GM21619 (cell line): ENCODE results near the gene SLC25A28.

Source experiments
- ATAC-seq: cut with Tn5 transposase; IDR thresholded peaks from one replicate; pipeline ENCODE4 v1.9.1; 2021; ENCODE audit not compliant: unreplicated experiment

SLC25A28 gene

GRCh38 chr10:99593312-99593711 is 26.9 kb downstream of the SLC25A28 start:
- no peak for ATAC-seq

DNA sequence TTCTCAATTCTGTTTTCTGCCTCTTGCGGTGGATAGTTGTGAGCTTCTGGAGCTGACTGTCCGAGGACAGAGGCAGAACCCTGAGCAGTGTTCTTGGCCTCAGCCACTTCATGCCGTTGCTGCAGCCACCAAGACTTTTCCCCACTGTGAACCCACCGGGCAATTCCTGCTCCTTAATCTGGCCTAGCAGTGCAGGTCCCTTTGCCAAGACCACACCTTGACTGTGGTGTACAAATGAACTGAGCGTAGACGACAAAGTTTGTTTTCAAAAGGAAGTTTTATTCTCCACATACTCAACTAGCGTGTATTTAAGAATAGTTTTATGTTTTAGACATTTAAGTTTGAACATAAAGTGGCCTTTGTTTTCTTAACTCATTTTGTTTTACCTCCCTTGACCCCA is 29.4 kb downstream of the SLC25A28 start:
- no peak for ATAC-seq

DNA sequence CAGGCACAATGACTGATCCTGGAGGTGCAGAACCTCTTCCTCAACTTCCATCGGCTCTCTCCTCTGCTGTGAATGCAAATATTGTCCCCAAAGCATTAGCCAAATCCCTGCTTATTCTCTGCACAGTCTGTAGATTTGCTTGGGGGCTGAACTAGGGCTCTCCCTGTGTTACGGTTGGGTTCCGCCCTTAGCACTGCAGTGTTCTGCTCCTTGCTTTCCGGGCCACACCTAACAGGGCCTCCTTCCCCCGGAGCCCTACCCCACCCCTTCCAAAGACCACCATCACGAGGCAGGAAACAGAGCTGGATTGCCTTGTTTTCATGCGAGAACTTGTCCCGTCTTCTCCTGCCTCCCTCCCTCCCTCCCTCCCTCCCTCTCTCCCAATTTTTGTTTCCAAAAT is 36.6 kb downstream of the SLC25A28 start:
- ATAC-seq: no peak

DNA sequence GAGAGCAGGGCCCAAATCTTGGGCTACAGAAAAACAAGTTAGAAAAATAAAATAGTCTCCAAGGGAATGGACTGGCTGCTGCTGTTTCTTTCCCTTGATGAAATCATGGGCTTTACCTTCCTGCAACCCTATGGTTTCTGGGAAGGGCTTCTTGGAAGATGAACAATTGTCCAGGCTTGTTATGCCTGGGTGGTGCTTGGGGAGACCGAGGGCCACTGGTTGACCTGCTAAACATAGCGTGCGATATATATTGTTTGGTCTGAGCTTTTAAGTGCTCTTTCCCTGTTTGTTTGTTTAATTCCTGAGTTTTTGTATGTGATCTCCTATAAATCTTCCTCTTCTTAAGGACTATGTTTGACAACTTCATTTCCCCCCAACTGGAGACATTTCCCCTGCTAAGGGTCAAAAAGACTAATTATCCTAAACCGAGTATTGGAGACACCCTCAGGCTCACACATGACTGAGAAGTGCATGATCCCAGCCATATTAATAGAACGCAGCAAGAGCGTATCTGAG is 37.9 kb downstream of the SLC25A28 start:
- no peak for ATAC-seq

DNA sequence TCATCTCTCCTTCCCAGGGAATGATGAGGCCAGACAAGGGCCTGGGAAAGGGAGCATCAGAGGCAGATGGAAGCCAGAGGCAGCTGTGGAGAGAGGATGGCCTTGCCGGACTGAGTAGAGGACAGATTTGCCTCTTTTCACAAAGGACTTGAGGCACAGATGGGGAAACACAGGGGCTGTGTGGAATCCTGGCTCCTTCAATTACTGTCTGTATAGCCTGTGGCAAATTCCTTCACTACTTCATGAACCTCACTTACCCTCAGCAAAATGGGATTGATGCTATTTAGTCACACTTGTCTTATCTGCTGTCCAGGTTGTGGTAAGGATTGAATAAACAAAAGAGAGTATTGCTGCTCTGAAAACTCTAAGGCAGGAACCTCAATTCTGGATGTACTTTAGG is 40.3 kb downstream of the SLC25A28 start:
- ATAC-seq: no peak

DNA sequence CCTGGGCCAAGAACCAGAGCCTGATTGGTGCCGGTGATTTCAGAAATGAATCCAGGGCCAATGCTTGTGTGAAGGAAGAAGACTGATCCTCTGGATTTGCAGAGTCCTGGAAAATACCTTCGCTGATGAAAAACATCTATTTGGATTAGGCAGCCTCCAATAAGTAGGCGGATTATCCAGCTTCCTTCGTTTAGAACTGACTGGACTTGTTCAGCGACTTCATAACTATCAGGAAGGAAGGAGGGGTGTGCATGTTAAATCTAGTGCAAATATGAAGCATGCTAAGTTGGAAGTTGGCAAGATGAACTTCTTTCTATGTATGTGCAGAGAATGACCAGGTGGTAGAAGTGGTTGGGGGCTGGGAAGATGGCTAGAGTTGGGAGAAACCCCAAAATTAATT is 46.4 kb downstream of the SLC25A28 start:
- no peak for ATAC-seq

- ATAC-seq: no peak
Observed at GRCh38 chr10:99571816-99572215, 48.4 kb downstream of the SLC25A28 start.

DNA sequence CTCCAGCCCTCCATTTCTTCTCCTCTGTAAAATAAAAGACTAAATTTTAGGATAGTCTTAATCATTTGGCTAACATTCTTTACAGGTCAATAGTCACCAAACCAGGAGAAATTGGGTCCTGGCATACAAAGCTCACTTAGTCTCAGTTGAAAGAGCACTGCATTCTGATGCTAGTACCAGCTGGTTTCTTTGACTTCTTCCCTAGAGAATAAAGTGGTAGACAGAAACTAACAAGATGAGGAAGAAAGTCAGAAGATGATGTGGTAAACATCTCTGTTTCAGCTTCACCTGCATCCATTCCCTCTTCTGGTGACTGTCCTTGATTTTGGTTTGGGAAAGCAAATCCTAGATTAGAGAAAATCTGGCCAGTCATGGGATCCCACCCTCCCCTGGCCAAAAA is 50.3 kb downstream of the SLC25A28 start:
- ATAC-seq: no peak

- no peak for ATAC-seq
Observed at GRCh38 chr10:99569253-99569939, 50.8 kb downstream of the SLC25A28 start.

DNA sequence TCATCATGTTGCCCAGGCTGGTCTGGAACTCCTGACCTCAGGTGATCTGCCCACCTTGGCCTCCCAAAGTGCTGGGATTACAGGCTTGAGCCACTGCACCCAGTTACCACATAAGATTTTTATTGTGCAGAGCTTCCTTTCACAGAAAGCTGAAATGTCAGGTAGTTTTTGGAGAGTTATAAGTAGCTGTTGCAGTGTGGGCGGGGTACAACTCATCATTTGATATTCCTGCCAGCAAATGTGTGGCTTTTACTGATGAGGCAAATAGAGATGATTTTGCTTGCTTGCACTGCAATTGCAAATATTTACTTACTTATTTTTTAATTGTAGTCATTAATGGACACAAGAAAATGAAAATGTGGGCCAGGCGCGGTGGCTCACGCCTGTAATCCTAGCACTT is 55.1 kb downstream of the SLC25A28 start:
- ATAC-seq: no peak

DNA sequence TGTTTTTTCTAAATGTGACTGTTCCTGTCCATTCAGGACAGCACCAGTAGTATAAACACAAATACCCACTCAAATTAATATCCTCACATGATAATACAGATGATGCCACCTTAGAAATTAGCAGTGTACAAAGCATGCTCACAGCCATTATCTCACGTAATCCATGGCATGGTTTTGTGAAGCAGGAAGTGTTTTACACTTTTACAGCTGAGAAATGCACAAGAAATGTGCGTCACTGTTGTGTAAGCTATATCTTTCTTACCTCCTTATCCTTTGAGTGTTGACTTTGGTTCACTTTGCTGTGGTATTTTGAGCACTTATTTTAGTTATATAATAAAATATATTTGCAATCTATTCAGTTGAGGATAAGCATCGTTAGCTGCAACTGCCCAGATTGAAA is 55.9 kb downstream of the SLC25A28 start:
- ATAC-seq: no peak

- no peak for ATAC-seq
Observed at GRCh38 chr10:99562631-99563030, 57.6 kb downstream of the SLC25A28 start.
